ENCODE measurements around the gene PYGM.

DNA sequence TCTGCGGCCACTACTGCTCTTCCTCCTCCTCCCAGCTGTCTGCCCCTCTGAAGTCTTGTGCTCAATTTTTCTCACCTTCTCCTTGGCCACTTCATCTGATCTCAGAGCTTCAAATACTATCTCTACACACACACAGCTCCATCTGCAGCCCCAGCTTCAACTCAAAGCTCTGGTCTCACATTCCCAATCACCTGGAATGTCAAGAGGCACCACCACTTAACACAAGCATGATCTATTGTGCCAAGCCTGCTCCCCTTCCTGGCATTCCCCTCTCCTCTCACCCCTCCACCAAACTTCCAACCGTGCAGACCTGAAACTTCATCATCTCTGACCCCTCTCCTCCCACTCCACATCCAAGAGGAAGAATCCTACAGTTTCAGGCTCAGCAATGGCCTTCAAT lies 54.3 kb downstream of the PYGM start:
- TF ChIP-seq, protein P1, sequence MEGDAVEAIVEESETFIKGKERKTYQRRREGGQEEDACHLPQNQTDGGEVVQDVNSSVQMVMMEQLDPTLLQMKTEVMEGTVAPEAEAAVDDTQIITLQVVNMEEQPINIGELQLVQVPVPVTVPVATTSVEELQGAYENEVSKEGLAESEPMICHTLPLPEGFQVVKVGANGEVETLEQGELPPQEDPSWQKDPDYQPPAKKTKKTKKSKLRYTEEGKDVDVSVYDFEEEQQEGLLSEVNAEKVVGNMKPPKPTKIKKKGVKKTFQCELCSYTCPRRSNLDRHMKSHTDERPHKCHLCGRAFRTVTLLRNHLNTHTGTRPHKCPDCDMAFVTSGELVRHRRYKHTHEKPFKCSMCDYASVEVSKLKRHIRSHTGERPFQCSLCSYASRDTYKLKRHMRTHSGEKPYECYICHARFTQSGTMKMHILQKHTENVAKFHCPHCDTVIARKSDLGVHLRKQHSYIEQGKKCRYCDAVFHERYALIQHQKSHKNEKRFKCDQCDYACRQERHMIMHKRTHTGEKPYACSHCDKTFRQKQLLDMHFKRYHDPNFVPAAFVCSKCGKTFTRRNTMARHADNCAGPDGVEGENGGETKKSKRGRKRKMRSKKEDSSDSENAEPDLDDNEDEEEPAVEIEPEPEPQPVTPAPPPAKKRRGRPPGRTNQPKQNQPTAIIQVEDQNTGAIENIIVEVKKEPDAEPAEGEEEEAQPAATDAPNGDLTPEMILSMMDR (conservative IDR thresholded peaks at IDR 0.05; ENCODE audit: low read depth in 2 of 2), result no peak
- TF ChIP-seq POLR2AphosphoS5 (IDR thresholded peaks at IDR 0.05; ENCODE audit: low read depth) (no peak), EZH2phosphoT487 (IDR thresholded peaks at IDR 0.05; ENCODE audit: unreplicated experiment) (no peak), EZH2 (IDR thresholded peaks at IDR 0.05; ENCODE audit: low read depth, unreplicated experiment) (no peak), ZNF114 (CRISPR knock-in tag; IDR thresholded peaks at IDR 0.05) (no peak), NANOG (IDR thresholded peaks at IDR 0.05; ENCODE audit: borderline replicate concordance) (no peak), ZNF331 (CRISPR knock-in tag; IDR thresholded peaks at IDR 0.05; ENCODE audit: low read depth) (no peak)
- TF ChIP-seq, protein P2, sequence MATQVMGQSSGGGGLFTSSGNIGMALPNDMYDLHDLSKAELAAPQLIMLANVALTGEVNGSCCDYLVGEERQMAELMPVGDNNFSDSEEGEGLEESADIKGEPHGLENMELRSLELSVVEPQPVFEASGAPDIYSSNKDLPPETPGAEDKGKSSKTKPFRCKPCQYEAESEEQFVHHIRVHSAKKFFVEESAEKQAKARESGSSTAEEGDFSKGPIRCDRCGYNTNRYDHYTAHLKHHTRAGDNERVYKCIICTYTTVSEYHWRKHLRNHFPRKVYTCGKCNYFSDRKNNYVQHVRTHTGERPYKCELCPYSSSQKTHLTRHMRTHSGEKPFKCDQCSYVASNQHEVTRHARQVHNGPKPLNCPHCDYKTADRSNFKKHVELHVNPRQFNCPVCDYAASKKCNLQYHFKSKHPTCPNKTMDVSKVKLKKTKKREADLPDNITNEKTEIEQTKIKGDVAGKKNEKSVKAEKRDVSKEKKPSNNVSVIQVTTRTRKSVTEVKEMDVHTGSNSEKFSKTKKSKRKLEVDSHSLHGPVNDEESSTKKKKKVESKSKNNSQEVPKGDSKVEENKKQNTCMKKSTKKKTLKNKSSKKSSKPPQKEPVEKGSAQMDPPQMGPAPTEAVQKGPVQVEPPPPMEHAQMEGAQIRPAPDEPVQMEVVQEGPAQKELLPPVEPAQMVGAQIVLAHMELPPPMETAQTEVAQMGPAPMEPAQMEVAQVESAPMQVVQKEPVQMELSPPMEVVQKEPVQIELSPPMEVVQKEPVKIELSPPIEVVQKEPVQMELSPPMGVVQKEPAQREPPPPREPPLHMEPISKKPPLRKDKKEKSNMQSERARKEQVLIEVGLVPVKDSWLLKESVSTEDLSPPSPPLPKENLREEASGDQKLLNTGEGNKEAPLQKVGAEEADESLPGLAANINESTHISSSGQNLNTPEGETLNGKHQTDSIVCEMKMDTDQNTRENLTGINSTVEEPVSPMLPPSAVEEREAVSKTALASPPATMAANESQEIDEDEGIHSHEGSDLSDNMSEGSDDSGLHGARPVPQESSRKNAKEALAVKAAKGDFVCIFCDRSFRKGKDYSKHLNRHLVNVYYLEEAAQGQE (IDR thresholded peaks at IDR 0.05; ENCODE audit: unreplicated experiment), result no peak
- TF ChIP-seq, protein P3, sequence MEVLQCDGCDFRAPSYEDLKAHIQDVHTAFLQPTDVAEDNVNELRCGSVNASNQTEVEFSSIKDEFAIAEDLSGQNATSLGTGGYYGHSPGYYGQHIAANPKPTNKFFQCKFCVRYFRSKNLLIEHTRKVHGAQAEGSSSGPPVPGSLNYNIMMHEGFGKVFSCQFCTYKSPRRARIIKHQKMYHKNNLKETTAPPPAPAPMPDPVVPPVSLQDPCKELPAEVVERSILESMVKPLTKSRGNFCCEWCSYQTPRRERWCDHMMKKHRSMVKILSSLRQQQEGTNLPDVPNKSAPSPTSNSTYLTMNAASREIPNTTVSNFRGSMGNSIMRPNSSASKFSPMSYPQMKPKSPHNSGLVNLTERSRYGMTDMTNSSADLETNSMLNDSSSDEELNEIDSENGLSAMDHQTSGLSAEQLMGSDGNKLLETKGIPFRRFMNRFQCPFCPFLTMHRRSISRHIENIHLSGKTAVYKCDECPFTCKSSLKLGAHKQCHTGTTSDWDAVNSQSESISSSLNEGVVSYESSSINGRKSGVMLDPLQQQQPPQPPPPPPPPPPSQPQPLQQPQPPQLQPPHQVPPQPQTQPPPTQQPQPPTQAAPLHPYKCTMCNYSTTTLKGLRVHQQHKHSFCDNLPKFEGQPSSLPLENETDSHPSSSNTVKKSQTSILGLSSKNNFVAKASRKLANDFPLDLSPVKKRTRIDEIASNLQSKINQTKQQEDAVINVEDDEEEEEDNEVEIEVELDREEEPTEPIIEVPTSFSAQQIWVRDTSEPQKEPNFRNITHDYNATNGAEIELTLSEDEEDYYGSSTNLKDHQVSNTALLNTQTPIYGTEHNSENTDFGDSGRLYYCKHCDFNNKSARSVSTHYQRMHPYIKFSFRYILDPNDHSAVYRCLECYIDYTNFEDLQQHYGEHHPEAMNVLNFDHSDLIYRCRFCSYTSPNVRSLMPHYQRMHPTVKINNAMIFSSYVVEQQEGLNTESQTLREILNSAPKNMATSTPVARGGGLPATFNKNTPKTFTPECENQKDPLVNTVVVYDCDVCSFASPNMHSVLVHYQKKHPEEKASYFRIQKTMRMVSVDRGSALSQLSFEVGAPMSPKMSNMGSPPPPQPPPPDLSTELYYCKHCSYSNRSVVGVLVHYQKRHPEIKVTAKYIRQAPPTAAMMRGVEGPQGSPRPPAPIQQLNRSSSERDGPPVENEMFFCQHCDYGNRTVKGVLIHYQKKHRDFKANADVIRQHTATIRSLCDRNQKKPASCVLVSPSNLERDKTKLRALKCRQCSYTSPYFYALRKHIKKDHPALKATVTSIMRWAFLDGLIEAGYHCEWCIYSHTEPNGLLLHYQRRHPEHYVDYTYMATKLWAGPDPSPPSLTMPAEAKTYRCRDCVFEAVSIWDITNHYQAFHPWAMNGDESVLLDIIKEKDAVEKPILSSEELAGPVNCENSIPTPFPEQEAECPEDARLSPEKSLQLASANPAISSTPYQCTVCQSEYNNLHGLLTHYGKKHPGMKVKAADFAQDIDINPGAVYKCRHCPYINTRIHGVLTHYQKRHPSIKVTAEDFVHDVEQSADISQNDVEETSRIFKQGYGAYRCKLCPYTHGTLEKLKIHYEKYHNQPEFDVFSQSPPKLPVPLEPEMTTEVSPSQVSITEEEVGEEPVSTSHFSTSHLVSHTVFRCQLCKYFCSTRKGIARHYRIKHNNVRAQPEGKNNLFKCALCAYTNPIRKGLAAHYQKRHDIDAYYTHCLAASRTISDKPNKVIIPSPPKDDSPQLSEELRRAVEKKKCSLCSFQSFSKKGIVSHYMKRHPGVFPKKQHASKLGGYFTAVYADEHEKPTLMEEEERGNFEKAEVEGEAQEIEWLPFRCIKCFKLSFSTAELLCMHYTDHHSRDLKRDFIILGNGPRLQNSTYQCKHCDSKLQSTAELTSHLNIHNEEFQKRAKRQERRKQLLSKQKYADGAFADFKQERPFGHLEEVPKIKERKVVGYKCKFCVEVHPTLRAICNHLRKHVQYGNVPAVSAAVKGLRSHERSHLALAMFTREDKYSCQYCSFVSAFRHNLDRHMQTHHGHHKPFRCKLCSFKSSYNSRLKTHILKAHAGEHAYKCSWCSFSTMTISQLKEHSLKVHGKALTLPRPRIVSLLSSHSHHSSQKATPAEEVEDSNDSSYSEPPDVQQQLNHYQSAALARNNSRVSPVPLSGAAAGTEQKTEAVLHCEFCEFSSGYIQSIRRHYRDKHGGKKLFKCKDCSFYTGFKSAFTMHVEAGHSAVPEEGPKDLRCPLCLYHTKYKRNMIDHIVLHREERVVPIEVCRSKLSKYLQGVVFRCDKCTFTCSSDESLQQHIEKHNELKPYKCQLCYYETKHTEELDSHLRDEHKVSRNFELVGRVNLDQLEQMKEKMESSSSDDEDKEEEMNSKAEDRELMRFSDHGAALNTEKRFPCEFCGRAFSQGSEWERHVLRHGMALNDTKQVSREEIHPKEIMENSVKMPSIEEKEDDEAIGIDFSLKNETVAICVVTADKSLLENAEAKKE (CRISPR knock-in tag; IDR thresholded peaks at IDR 0.05), result no peak
- TF ChIP-seq, protein P4, sequence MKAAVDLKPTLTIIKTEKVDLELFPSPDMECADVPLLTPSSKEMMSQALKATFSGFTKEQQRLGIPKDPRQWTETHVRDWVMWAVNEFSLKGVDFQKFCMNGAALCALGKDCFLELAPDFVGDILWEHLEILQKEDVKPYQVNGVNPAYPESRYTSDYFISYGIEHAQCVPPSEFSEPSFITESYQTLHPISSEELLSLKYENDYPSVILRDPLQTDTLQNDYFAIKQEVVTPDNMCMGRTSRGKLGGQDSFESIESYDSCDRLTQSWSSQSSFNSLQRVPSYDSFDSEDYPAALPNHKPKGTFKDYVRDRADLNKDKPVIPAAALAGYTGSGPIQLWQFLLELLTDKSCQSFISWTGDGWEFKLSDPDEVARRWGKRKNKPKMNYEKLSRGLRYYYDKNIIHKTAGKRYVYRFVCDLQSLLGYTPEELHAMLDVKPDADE (IDR thresholded peaks at IDR 0.05), result no peak

All from GM23338 (cell line).